HEK293 (cell line): ENCODE data around the gene CCM2L.

Experiments used
- CTCF ChIA-PET: fragments of 350-600 bp; formaldehyde crosslinking; extraction: SDS; loops from one replicate; lab custom pipeline; 2021; ENCODE audit warnings: antibody characterized with exemption; lab: Yijun Ruan, JAX
- POLR2A ChIA-PET: fragments of 300-600 bp; formaldehyde crosslinking; extraction: SDS; loops from one replicate; lab custom pipeline; 2020; ENCODE audit warnings: antibody characterized with exemption, inconsistent platforms; lab: Yijun Ruan, JAX
- H3K27ac ChIP-seq: fragments of 200-500 bp; sonication (Bioruptor generic); 2 replicates; pipeline ENCODE4 v1.5.1; 2014; ENCODE audit warnings: low read depth, low read length, control low read depth, inconsistent platforms; ENCODE audit errors: extremely low read depth
- H3K36me3 ChIP-seq, 2 experiments: fragments of 200-500 bp in 1 of 2; sonication (Bioruptor generic) in 1 of 2; 1 replicate in 1 of 2; 2 replicates in 1 of 2; pipeline ENCODE4 v1.5.1; 2014 to 2017; ENCODE audit warnings: inconsistent platforms in 2 of 2, low read length in 2 of 2; ENCODE audit not compliant: control insufficient read depth in 2 of 2, insufficient read depth in 1 of 2
- H3K4me1 ChIP-seq: fragments of 200-500 bp; sonication (Bioruptor generic); 2 replicates; pipeline ENCODE4 v1.5.1; 2014; ENCODE audit warnings: mild to moderate bottlenecking, low read length, inconsistent platforms; ENCODE audit not compliant: control insufficient read depth, insufficient read depth
- H3K4me3 ChIP-seq: 2 replicates; pipeline ENCODE4 v1.5.1; 2011; ENCODE audit warnings: low read depth, mild to moderate bottlenecking, control low read depth, low read length, moderate library complexity
- H3K9me3 ChIP-seq: fragments of 200-500 bp; sonication (Bioruptor generic); 2 replicates; pipeline ENCODE4 v1.5.1; 2014; ENCODE audit warnings: low read depth, low read length, inconsistent platforms; ENCODE audit not compliant: control insufficient read depth, insufficient read depth
- GLI4 ChIP-seq: fragments of 450-650 bp; formaldehyde crosslinking; IDR thresholded peaks from 2 replicates; pipeline ENCODE4 v1.5.1; 2016; ENCODE audit warnings: missing biosample characterization, missing genetic modification characterization
- HOXD13 ChIP-seq: sonication (generic); formaldehyde crosslinking; IDR thresholded peaks from 2 replicates; pipeline ENCODE4 v1.8.0; 2022; ENCODE audit warnings: missing genetic modification reagents, borderline replicate concordance
- KLF1 ChIP-seq: fragments of 450-650 bp; formaldehyde crosslinking; IDR thresholded peaks from 2 replicates; pipeline ENCODE4 v1.5.1; 2016; ENCODE audit warnings: missing biosample characterization, missing genetic modification characterization
- PRDM2 ChIP-seq: fragments of 450-650 bp; formaldehyde crosslinking; IDR thresholded peaks from 2 replicates; pipeline ENCODE4 v1.5.1; 2016; ENCODE audit warnings: missing biosample characterization, missing genetic modification characterization, borderline replicate concordance
- SCRT1 ChIP-seq: fragments of 450-650 bp; formaldehyde crosslinking; IDR thresholded peaks from 2 replicates; pipeline ENCODE4 v1.5.1; 2016; ENCODE audit warnings: missing biosample characterization, missing genetic modification characterization, borderline replicate concordance
- ZBTB10 ChIP-seq: fragments of 450-650 bp; formaldehyde crosslinking; IDR thresholded peaks from 2 replicates; pipeline ENCODE4 v1.5.1; 2016; ENCODE audit warnings: missing biosample characterization, missing genetic modification characterization
- ZBTB17 ChIP-seq: fragments of 450-650 bp; formaldehyde crosslinking; IDR thresholded peaks from 2 replicates; pipeline ENCODE4 v1.5.1; 2016; ENCODE audit warnings: missing biosample characterization, missing genetic modification characterization
- ZNF114 ChIP-seq: fragments of 450-650 bp; formaldehyde crosslinking; IDR thresholded peaks from 2 replicates; pipeline ENCODE4 v1.5.0; 2017; ENCODE audit warnings: missing biosample characterization, missing genetic modification characterization
- ZNF426 ChIP-seq: fragments of 450-650 bp; formaldehyde crosslinking; IDR thresholded peaks from 2 replicates; pipeline ENCODE4 v1.5.1; 2017; ENCODE audit warnings: missing biosample characterization, missing genetic modification characterization, mild to moderate bottlenecking, inconsistent platforms, moderate library complexity
- ZNF555 ChIP-seq: fragments of 450-650 bp; formaldehyde crosslinking; conservative IDR thresholded peaks from 2 replicates; pipeline ENCODE4 v1.5.1; 2017; ENCODE audit warnings: missing biosample characterization, mild to moderate bottlenecking, missing genetic modification characterization, inconsistent platforms
- ZNF610 ChIP-seq: fragments of 450-650 bp; formaldehyde crosslinking; IDR thresholded peaks from 2 replicates; pipeline ENCODE4 v1.5.1; 2016; ENCODE audit warnings: missing biosample characterization, missing genetic modification characterization, borderline replicate concordance
- ZNF664 ChIP-seq: fragments of 450-650 bp; formaldehyde crosslinking; IDR thresholded peaks from 2 replicates; pipeline ENCODE4 v1.5.1; 2016; ENCODE audit warnings: missing biosample characterization, missing genetic modification characterization
- ZNF76 ChIP-seq: fragments of 450-650 bp; formaldehyde crosslinking; IDR thresholded peaks from 2 replicates; pipeline ENCODE4; 2016; ENCODE audit warnings: low read depth, missing biosample characterization, missing genetic modification characterization, borderline replicate concordance
- ZNF777 ChIP-seq: fragments of 450-650 bp; formaldehyde crosslinking; IDR thresholded peaks from 2 replicates; pipeline ENCODE4 v1.5.1; 2017; ENCODE audit warnings: missing biosample characterization, missing genetic modification characterization, borderline replicate concordance
- TF ChIP-seq, protein P1 (sequence below): fragments of 450-650 bp; formaldehyde crosslinking; IDR thresholded peaks from 2 replicates; pipeline ENCODE4 v1.5.0; 2017; ENCODE audit warnings: missing biosample characterization, missing genetic modification characterization, borderline replicate concordance
- TF ChIP-seq, protein P2 (sequence below): fragments of 450-650 bp; formaldehyde crosslinking; IDR thresholded peaks from 2 replicates; pipeline ENCODE4 v1.5.1; 2017; ENCODE audit warnings: missing biosample characterization, missing genetic modification characterization

CCM2L gene

DNA sequence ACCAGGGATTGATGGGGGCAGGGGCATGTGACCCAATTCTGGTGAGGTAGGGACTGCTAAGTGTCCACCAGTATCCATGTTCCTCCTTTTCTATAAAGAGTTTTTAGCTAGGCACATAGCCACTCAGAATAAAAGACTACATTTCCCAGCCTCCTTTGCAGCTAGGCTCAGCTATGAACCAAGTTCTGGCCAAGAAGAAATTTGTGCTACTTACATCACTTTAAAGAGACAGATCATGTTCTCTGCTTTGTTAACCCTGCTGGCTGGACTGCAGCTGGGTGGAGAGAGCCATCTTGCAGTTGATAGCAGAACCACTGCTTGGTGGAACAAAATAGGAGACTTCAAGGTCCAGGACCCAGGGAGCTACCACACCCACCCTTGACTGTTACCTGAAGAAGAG is 5.3 kb upstream of the CCM2L start:
- ChIA-PET POLR2A (no interaction called here), CTCF (interaction anchor here (0.7 to 0.9 kb wide), 2 partner anchors 13 to 14 kb away, joined by 3 read pairs; no protein-coding TSS in a partner anchor)
- Histone ChIP-seq H3K4me3 (no peak overlapping the region), H3K27ac (no peak overlapping the region)
- no peak for TF ChIP-seq ZNF555 (tag by site-specific recombination)
- TF ChIP-seq, protein P1, sequence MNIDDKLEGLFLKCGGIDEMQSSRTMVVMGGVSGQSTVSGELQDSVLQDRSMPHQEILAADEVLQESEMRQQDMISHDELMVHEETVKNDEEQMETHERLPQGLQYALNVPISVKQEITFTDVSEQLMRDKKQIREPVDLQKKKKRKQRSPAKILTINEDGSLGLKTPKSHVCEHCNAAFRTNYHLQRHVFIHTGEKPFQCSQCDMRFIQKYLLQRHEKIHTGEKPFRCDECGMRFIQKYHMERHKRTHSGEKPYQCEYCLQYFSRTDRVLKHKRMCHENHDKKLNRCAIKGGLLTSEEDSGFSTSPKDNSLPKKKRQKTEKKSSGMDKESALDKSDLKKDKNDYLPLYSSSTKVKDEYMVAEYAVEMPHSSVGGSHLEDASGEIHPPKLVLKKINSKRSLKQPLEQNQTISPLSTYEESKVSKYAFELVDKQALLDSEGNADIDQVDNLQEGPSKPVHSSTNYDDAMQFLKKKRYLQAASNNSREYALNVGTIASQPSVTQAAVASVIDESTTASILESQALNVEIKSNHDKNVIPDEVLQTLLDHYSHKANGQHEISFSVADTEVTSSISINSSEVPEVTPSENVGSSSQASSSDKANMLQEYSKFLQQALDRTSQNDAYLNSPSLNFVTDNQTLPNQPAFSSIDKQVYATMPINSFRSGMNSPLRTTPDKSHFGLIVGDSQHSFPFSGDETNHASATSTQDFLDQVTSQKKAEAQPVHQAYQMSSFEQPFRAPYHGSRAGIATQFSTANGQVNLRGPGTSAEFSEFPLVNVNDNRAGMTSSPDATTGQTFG: no peak
- no peak for TF ChIP-seq ZNF114 (tag by site-specific recombination)
- TF ChIP-seq, protein P2, sequence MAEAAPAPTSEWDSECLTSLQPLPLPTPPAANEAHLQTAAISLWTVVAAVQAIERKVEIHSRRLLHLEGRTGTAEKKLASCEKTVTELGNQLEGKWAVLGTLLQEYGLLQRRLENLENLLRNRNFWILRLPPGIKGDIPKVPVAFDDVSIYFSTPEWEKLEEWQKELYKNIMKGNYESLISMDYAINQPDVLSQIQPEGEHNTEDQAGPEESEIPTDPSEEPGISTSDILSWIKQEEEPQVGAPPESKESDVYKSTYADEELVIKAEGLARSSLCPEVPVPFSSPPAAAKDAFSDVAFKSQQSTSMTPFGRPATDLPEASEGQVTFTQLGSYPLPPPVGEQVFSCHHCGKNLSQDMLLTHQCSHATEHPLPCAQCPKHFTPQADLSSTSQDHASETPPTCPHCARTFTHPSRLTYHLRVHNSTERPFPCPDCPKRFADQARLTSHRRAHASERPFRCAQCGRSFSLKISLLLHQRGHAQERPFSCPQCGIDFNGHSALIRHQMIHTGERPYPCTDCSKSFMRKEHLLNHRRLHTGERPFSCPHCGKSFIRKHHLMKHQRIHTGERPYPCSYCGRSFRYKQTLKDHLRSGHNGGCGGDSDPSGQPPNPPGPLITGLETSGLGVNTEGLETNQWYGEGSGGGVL: no peak
- no peak for TF ChIP-seq HOXD13 (CRISPR knock-in tag)
- peak; percentile 83 for TF ChIP-seq ZBTB17 (tag by site-specific recombination)
- TF ChIP-seq SCRT1 (tag by site-specific recombination): no peak
- TF ChIP-seq ZNF426 (tag by site-specific recombination): no peak
- no peak for TF ChIP-seq ZBTB10 (tag by site-specific recombination)
- no peak for TF ChIP-seq KLF1
- peak; percentile 15; the same call in 1 of the 2 replicates for TF ChIP-seq ZNF76
- no peak for TF ChIP-seq ZNF777 (tag by site-specific recombination)
- TF ChIP-seq GLI4 (tag by site-specific recombination): no peak
- no peak for TF ChIP-seq ZNF610 (tag by site-specific recombination)
- TF ChIP-seq, all 188 proteins: peak for 2
- Histone ChIP-seq H3K4me1 (peaks cover 8% of the 10 kb centered on the region), H3K9me3 (no peaks in the 10 kb centered on the region), H3K36me3 (no peaks in the 10 kb centered on the region)

DNA sequence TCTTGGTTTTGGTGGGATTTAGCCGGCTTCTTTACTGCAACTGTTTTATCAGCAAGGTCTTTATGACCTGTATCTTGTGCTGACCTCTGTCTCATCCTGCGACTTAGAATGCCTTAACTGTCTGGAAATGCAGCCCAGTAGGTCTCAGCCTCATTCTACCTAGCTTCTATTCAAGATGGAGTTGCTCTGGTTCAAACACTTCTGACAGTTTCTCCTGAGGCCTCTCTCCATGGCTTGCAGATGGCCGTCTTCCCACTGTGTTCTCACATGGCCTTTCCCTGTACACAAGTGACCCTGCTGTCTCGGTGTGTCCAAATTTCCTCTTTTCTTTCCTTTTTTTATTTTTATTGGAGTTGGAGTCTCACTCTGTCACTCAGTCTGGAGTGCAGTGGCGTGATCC is 4.2 kb upstream of the CCM2L start:
- Histone ChIP-seq H3K36me3 (no peaks in the 10 kb centered on the region), H3K4me1 (peaks cover 8% of the 10 kb centered on the region)
- CTCF ChIA-PET: interaction anchor here (0.9 to 1.0 kb wide), 2 partner anchors 15 to 49 kb away, joined by 3 read pairs; no protein-coding TSS in a partner anchor
- no peak for TF ChIP-seq ZNF664 (tag by site-specific recombination)
- TF ChIP-seq PRDM2: no peak
- TF ChIP-seq, all 188 proteins: peak for 0
- POLR2A ChIA-PET: no interaction called here
- Histone ChIP-seq H3K27ac (no peak overlapping the region), H3K4me3 (no peak overlapping the region), H3K9me3 (no peaks in the 10 kb centered on the region)
